HL-60/S4 treated with retinoic acid at 250 ng/mL for 4 days and 3 days (cell line): Measurements from ENCODE around the gene ADCK2.
"Not testable (repeated sequence)": the region's sequence is repeated elsewhere in the genome, so short reads cannot be mapped to it uniquely, and the experiment has no call there.

Experiments
- in situ Hi-C: fragments of 300-500 bp; cut with MboI; formaldehyde crosslinking; loops from 2 replicates; pipeline ENCODE4 v1.7.0; 2022; ENCODE audit warnings: low sequenced_read_pairs

The ADCK2 gene

DNA sequence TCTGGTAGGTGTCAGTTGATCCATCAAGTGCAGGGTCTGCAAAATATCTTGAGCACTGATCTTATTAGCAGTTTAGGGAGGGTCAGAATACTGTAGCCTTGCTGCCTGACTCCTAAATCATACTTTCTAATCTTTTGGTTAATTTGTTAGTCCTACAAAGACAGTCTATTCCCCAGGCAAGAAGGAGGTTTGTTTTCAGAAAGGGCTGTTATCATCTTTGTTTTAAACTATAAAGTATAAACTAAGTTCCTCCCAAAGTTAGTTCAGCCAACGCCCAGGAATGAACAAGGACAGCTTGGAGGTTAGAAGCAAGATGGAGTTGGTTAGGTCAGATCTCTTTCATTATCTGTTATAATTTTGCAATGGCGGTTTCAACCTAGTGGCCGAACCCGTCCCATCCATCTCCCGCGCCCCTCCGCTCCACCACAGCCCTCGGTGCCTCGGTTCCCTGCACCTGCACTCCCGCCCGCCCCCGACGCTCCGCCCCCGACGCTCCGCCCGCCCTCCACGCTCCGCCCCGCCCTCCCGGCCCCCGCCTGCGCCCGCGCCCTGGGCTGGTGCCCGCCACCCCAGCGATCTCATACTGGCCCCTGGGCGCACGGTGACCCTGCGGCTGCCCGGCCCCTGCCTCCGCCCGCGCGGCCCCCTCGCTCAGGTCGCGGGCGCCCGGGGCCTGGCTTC lies at the start of gene ADCK2:
ADCK2 (plus strand) TSS at position 564 of the 681 bp plus-strand sequence. CDS start 386 bp downstream, outside the sequence.
- in situ Hi-C loops, result no loop called here

GRCh38 chr7:140623980-140624379 lies 48.8 kb upstream of the ADCK2 start:
- in situ Hi-C loops, result no loop called here

DNA sequence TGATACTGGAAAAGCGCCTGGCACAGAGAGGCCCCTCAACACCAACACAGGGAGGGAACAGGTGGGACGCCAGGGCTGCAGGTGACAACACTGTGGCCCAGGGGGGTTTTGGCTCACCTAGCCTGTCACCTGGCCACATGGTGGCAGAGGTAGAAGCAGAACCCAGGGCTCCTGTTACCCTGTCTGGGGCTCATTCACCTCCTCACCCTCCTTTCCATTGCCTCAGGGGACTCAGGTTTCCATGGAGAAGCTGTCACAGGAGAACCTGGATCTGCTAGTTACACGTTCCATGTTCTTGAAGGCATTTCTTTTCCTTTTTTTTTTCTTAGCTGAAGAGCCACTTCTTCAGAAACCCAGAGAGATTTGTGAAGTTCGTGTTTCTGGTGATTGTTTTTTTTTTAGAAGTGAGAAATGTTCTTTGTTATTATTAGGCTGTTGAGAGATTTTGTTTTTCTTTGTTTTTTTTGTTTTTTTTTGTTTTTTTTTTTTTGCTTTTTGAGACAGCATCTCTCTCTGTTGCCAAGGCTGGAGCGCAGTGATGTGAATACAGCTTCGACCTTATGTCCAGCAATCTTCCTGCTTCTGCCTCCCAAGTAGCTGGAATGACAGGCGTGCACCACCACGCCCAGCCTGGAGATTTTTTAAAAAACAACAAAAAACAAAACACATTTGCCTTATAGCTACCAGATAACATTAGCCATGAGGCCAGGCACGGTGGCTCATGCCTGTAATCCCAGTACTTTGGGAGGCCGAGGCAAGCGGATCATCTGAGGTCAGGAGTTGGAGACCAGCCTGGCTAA lies 48.2 kb upstream of the ADCK2 start:
- in situ Hi-C loops, result no loop called here

DNA sequence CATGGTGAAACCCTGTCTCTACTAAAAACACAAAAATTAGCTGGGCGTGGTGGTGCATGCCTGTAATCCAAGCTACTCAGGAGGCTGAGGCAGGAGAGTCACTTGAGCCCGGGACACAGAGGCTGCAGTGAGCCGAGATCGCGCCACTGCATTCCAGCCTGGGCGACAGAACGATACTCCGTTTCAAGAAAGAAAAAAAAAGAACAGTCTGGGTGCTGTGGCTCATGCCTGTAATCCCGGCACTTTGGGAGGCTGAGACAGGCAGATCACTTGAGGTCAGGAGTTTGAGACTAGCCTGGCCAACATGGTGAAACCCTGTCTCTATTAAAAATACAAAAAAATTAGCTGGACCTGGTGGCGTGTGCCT lies 47.6 kb upstream of the ADCK2 start:
- in situ Hi-C loops, result not testable (repeated sequence)

DNA sequence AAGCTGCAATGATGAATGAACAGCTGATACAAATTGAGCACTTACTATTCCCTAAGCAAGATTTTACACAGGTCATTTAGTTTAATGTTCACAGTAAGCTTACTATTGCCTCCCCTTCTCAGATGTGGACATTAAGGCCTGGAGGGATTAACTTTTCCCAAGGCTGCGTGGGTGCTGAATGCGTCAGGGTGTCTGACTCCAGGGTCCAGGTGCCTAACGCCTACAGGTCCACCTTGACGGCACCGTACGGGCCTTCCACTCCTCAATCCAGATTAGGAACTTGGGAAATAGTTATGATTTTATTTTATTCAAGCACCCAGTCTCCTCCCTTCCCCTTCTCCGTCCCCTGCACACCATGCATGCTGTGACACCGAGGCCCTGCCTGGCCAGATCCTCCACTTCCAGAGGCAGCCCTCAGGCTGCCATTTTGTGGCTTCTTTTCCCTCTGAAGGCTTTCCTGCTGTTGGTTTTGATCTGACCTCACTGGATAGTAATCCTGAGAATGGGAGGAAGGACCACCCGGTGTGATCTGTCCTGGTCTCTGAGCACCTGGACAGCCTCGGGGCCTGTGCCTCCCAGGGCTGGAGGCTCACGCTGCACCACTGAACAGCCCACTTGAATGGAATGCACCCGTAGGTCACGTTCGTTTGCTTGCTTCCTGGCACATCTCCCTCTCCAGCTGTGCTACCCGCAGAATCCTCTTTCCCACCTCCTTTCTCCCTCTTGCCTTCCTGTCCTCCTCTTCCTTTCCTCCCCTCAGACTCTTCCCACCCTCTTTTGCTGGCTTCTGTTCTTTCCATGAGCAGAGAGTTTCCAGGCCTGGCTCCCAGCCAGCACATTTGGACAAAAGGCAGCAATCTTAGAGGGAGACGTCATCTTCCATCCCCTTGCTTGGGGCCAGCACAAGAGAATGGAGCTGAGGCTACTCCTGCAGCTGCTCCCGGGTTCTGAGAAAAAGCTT lies 46.6 kb upstream of the ADCK2 start:
- in situ Hi-C loops, result no loop called here

DNA sequence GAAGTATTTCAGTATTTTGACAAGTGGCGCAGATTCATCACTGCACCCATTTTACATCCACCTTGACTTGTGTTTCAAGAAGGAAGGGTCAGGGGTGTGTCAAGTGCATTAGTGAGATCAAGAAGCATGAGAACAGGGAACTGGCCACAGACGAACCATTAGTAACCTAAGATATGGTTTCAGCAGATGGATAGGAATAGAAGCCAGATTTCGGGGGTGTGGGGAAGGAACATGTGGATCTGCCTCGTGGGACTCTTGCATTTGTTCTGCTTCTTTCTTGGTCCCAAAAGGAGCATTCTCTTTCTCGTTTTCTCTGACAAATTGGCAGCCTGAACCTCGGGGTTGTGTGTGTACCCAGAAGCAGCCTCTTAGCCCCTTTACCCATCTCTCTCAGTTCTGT lies 41.7 kb upstream of the ADCK2 start:
- in situ Hi-C loops, result no loop called here

GRCh38 chr7:140631602-140632001 lies 41.1 kb upstream of the ADCK2 start:
- in situ Hi-C loops, result no loop called here

DNA sequence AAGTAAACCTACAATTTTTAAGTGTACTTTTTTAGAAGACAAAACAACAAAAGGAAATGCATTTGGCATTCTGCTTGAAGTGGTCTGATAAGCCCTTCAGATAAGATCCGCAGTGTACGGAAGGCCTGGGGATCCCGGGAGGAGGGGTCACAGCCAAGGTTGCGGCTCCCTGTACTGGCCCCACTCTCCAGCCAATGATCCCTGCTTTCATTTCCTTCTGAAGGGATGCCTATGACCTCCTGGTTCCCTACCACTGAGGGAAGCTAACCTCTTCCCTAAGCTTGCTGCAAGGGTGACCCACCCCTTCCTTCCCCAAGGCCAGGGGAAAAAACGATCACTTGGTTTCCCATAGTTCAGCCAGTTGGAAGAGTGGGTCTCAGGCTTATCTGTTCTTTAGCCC lies 37.4 kb upstream of the ADCK2 start:
- in situ Hi-C loops, result no loop called here

DNA sequence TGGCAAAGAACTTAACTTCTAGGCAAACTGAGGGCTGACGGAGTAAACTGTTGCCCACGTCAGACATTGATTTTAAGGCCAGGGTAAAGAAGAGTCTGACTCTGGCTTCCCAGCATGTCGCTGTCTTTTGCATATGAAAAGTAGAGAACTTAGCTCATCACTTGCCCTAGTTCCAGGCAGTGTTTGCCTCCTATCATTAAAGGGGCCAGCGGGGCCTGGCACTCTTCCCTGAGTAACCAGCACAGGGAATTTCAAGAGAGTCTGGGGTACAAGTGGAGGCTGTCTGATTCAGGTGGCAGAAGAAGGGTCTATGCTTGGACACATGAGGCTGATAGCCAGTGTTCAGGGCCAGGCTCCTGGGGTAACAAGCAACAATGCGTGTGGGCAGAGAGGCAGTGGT lies 36.9 kb upstream of the ADCK2 start:
- in situ Hi-C loops, result no loop called here

GRCh38 chr7:140637400-140637799 lies 35.3 kb upstream of the ADCK2 start:
- in situ Hi-C loops, result no loop called here

DNA sequence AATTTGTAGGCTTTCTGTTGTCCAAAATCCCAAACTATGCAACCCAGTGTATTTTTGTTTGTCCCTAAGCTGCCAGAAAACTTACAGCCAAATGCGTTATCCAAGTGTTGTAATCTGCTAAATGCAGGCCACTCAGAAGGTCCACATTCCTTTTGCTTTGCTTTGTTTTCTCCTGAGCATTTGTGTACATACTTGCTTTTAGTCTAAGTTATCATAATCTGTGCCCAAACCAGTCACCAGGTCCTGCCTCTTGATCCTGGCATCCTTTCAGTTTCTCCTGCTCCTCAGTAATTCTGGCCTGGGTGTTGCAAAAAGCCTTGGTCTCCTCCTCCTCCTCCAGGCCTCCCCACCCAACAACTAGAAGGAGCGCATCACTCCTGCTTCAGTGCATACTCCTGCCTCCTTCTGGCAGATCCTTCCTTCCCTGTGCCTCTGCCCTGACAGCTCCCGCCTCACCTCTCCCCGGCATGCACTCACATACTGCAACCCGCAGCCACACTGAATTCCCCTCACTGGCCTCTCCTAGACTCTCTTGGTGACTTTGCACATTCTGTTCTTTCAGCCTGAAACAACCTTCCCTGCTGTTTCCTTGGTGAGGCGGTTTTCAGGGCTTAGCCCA lies 34.5 kb upstream of the ADCK2 start:
- in situ Hi-C loops, result no loop called here

DNA sequence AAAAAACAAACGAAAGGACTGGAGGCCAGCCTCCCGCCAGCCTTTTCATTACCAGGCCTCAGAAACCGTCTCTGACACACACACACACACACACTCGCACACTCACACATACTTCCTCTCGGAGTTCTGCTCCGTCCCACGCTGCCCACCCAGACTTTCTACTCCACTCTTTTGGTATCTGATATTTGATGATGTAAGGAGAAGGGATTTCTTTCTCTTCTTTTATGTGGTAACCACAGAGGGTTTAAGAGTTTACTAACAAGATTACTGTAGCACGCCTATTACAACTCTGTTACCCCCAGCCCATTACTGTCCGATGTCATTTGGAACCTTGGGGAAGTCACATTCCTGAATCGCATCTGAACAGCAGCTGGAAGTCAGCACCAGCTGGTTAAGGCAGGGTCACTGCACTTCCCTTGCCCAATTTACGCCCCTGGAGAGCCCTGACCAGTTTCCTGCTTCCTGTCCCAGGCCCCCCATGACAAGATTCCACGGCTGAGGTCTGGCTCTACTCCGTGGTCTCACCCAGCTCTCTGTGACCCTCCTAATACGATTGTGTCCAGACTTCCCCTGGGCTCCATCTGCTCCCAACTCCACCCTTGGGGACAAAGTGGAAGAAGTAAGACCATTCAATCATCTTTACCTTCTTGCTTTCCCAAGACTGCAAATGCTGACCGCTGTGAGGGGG lies 33.2 kb upstream of the ADCK2 start:
- in situ Hi-C loops, result no loop called here

DNA sequence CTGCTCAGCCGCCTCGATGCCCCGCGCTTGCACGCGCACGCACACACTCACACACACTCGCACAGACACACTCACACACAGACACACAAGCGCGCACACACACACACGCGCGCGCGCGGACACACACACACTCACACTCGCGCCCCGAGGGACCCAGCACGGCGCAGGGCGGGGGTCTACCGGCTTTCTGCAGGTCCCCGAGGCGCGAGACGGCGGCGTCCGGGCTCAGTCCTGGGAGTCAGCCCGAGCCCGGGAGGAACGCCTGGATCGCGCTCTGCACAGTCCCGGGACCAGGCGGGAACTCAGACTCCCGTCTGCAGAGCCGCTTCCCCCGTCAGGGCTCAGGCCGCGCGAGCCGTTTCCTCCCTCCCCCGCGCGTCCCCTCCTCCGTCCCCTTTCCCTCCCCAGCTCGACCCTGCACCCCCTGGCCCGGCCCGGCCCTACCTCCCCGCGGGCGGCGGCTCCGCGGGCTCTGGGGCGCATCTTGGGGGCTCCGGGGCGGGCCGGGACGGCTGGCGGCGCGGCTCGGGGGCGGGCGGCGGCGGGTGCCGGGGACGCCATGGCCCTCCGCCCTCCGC lies 32.6 kb upstream of the ADCK2 start:
- in situ Hi-C loops, result no loop called here

DNA sequence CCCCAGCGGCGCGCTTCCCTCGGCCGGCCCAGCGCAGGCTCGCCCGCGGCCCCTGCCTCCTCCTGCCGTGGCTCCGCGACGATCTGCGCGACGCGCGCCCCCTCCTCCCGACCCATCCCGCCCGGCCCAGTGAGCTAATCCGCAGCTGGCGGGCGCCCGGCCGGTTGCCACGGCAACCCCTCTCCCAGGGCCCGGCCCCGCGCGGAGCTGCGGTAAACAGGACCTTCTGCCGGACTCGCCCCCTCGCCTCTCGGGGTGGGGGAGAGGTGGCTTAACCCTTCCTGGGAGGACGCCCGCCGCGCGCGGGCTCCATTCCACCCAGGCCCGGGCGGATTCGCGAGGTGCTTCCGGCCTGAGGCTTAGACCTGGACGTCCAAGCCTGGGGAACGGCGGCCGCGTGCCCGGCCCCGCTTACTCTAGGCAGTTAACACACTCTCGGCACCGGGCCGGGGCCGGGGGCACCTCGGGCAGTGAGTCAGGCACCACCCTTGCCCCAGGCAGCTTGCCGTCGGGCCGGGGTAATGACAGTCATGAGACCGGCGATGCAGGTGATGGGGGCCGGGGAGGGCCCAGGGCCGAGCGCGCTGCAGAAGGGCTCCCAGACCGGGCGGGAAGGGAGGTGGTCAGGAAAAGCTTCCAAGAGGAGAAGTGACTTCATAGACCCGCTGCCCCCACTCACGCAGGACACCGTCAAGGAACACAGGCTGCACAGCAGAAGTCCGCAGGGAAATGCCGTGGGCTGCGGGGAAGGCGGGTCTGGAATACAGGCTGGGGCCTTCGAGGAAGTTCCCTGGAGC lies 31.8 kb upstream of the ADCK2 start, which contains the start of gene DENND2A:
DENND2A (minus strand) TSS at position 87 of the 797 bp plus-strand sequence. CDS start 38,416 bp downstream, outside the sequence.
- in situ Hi-C loops, result no loop called here

GRCh38 chr7:140641524-140642195 lies 31.1 kb upstream of the ADCK2 start:
- in situ Hi-C loops, result no loop called here

DNA sequence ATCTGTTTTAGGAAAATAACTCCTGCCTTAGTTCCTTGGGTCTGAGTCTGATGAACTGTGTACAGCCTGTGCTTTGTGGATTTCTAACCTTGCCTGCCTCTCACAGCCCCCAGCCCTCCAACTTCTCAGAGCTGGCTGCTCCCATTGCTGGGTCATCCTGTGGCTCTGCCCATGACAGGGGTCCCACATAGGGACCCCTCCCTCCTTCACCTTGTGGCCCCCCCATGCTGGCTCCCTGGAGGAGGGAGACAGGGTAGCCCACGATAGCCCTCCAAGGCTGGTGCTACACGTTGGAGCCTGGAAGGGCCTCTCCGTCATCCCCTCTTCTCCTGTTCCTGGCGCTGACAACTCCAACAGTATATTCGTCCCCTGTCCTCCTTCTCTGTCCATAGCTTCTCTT lies 29.3 kb upstream of the ADCK2 start:
- in situ Hi-C loops, result no loop called here

- in situ Hi-C loops, result not testable (repeated sequence)
Measured at GRCh38 chr7:140644761-140645160, 28.0 kb upstream of the ADCK2 start.

DNA sequence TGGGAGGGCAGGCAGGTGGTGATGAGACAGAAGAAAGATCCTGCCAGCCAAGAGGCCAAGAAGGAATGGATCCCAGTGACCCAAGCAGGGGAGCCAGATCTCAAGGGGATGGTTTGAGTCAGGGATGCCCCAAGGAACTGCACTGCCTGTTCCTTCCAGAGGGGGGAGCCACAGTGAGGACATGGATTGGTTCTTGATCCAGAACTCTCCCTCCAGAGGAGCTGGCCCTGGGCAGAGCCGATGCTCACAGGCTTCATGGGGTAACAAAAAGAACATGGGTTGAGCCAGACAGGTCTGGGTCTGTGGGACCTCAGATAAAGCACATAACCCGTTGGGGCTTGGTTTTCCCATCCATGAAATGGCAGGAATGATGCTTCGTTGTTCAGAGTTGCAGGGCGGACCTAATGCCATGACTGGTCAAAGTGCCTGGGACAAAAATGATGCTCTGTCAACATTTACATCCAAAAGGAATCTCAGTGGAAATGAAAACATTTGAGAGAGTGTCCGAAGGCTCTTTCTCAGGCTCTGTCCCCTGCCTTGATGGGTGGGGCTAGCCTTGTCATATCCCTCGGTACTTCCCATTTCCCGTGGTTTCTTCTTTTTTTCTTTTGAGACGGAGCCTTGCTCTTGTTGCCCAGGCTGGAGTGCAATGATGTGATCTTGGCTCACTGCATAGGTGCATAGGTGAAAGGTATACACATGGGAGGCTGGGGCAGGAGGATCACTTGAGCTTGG lies 27.4 kb upstream of the ADCK2 start:
- in situ Hi-C loops, result no loop called here
